ENCODE results near the gene TMEM8B.
A peak's percentile ranks its signal among the peaks of the same experiment; 100 is the strongest.

TMEM8B gene

GRCh38 chr9:35845824-35846771 is 17.1 kb downstream of the TMEM8B start:
- ATAC-seq: no peak

DNA sequence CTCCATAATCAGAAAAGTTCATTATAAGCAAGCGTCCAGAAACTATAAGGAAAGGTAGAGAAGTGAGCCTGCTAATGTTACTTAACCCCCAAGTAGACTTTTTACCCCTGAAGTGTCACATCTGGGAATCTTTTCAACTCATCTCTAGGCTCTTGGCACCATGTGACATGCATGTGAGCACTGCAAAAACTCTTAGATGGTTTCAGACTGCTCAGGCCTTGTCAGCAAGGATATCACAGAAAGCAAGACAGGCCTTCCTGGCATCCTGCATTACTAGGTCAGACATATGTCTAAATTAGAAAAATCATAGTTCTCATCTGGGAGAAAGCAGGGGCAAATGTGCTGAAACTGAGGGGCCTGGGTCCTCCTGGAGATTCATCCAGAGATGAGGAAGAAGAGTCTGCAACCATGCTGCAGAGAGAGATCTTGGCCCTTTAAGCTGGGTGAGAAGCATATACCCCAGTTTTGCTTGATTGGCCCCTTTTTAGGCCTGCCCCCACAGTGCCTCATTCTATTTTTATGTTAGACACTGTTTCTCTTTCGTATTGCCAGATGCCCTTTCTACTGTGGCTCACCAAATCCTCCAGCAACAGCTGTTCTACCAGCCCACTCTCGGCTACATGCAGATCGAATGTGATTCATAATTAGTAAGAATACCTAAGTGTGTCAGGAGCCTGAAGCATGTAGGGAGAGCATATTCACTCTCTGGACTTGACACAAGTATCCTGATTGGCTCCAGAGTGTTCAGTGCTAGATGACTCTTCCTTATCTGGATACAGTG is 19.0 kb downstream of the TMEM8B start:
- TF ChIP-seq, protein P1, sequence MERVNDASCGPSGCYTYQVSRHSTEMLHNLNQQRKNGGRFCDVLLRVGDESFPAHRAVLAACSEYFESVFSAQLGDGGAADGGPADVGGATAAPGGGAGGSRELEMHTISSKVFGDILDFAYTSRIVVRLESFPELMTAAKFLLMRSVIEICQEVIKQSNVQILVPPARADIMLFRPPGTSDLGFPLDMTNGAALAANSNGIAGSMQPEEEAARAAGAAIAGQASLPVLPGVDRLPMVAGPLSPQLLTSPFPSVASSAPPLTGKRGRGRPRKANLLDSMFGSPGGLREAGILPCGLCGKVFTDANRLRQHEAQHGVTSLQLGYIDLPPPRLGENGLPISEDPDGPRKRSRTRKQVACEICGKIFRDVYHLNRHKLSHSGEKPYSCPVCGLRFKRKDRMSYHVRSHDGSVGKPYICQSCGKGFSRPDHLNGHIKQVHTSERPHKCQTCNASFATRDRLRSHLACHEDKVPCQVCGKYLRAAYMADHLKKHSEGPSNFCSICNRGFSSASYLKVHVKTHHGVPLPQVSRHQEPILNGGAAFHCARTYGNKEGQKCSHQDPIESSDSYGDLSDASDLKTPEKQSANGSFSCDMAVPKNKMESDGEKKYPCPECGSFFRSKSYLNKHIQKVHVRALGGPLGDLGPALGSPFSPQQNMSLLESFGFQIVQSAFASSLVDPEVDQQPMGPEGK (CRISPR knock-in tag; IDR thresholded peaks at IDR 0.05; ENCODE audit: borderline replicate concordance): no peak
- TF ChIP-seq ARNTL (CRISPR knock-in tag; IDR thresholded peaks at IDR 0.05; ENCODE audit: borderline replicate concordance, low read depth): no peak
- peak; percentile 81 for ATAC-seq

More at GRCh38 chr9:35845824-35846771, 17.1 kb downstream of the TMEM8B start:
- TF ChIP-seq TOX (CRISPR knock-in tag; IDR thresholded peaks at IDR 0.05; ENCODE audit: borderline replicate concordance) (no peak), ZFP3 (CRISPR knock-in tag; IDR thresholded peaks at IDR 0.05) (no peak), PPARA (CRISPR knock-in tag; IDR thresholded peaks at IDR 0.05; ENCODE audit: borderline replicate concordance) (no peak)

DNA sequence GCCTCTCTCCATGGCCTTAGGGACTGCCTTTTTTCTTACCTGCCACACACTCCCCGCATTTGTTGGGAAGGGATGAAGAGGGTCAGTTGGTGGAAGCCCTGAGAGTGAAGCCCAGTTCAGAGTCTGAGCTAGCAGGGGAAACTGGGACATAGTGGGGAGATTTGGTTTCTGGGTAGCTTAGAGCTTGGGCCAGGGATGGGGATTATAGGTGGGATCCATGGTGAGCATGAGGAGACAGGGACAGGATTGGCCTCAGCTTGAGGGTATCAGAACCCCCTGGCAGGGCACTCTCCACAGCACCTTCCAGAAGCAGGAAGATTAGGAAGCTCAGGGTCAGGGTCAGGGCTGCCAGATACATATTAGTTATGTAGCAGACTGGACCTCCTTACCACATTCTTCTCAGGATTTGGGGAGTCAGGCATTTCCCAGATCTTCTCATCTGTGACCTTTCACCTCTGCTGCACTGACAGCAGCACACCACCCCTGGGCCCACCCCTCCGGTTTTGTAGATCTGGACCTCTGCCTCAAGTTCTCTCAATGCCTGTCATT is 23.3 kb downstream of the TMEM8B start:
- TF ChIP-seq ZNF8 (CRISPR knock-in tag; IDR thresholded peaks at IDR 0.05) (no peak), ISL1 (CRISPR knock-in tag; IDR thresholded peaks at IDR 0.05) (no peak), TOX (CRISPR knock-in tag; IDR thresholded peaks at IDR 0.05; ENCODE audit: borderline replicate concordance) (no peak), GLIS3 (CRISPR knock-in tag; IDR thresholded peaks at IDR 0.05) (no peak), RARB (CRISPR knock-in tag; IDR thresholded peaks at IDR 0.05) (no peak), ZNF565 (CRISPR knock-in tag; conservative IDR thresholded peaks at IDR 0.05; ENCODE audit: low read depth) (no peak), CSDC2 (CRISPR knock-in tag; IDR thresholded peaks at IDR 0.05) (no peak), ZFP30 (CRISPR knock-in tag; IDR thresholded peaks at IDR 0.05) (no peak), ARNTL (CRISPR knock-in tag; IDR thresholded peaks at IDR 0.05; ENCODE audit: borderline replicate concordance, low read depth) (no peak), ZNF70 (CRISPR knock-in tag; IDR thresholded peaks at IDR 0.05) (no peak), PPARA (CRISPR knock-in tag; IDR thresholded peaks at IDR 0.05; ENCODE audit: borderline replicate concordance) (no peak)
- TF ChIP-seq, protein P2, sequence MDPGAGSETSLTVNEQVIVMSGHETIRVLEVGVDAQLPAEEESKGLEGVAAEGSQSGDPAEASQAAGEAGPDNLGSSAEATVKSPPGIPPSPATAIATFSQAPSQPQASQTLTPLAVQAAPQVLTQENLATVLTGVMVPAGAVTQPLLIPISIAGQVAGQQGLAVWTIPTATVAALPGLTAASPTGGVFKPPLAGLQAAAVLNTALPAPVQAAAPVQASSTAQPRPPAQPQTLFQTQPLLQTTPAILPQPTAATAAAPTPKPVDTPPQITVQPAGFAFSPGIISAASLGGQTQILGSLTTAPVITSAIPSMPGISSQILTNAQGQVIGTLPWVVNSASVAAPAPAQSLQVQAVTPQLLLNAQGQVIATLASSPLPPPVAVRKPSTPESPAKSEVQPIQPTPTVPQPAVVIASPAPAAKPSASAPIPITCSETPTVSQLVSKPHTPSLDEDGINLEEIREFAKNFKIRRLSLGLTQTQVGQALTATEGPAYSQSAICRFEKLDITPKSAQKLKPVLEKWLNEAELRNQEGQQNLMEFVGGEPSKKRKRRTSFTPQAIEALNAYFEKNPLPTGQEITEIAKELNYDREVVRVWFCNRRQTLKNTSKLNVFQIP (CRISPR knock-in tag; IDR thresholded peaks at IDR 0.05; ENCODE audit: borderline replicate concordance, low read depth): no peak
- TF ChIP-seq, protein P1 (CRISPR knock-in tag; IDR thresholded peaks at IDR 0.05; ENCODE audit: borderline replicate concordance): no peak
- ATAC-seq: no peak

GRCh38 chr9:35852876-35853865 is 24.1 kb downstream of the TMEM8B start:
- TF ChIP-seq TCF4 (CRISPR knock-in tag; IDR thresholded peaks at IDR 0.05; ENCODE audit: borderline replicate concordance) (no peak), PPARA (CRISPR knock-in tag; IDR thresholded peaks at IDR 0.05; ENCODE audit: borderline replicate concordance) (no peak), ZNF565 (CRISPR knock-in tag; conservative IDR thresholded peaks at IDR 0.05; ENCODE audit: low read depth) (no peak), ZNF70 (CRISPR knock-in tag; IDR thresholded peaks at IDR 0.05) (no peak), TOX (CRISPR knock-in tag; IDR thresholded peaks at IDR 0.05; ENCODE audit: borderline replicate concordance) (no peak), ISL1 (CRISPR knock-in tag; IDR thresholded peaks at IDR 0.05) (no peak), GLIS3 (CRISPR knock-in tag; IDR thresholded peaks at IDR 0.05) (no peak), ZNF8 (CRISPR knock-in tag; IDR thresholded peaks at IDR 0.05) (no peak), OSR1 (CRISPR knock-in tag; IDR thresholded peaks at IDR 0.05) (no peak), BACH2 (CRISPR knock-in tag; IDR thresholded peaks at IDR 0.05; ENCODE audit: borderline replicate concordance) (no peak), ZFP30 (CRISPR knock-in tag; IDR thresholded peaks at IDR 0.05) (no peak)
- TF ChIP-seq, protein P3, sequence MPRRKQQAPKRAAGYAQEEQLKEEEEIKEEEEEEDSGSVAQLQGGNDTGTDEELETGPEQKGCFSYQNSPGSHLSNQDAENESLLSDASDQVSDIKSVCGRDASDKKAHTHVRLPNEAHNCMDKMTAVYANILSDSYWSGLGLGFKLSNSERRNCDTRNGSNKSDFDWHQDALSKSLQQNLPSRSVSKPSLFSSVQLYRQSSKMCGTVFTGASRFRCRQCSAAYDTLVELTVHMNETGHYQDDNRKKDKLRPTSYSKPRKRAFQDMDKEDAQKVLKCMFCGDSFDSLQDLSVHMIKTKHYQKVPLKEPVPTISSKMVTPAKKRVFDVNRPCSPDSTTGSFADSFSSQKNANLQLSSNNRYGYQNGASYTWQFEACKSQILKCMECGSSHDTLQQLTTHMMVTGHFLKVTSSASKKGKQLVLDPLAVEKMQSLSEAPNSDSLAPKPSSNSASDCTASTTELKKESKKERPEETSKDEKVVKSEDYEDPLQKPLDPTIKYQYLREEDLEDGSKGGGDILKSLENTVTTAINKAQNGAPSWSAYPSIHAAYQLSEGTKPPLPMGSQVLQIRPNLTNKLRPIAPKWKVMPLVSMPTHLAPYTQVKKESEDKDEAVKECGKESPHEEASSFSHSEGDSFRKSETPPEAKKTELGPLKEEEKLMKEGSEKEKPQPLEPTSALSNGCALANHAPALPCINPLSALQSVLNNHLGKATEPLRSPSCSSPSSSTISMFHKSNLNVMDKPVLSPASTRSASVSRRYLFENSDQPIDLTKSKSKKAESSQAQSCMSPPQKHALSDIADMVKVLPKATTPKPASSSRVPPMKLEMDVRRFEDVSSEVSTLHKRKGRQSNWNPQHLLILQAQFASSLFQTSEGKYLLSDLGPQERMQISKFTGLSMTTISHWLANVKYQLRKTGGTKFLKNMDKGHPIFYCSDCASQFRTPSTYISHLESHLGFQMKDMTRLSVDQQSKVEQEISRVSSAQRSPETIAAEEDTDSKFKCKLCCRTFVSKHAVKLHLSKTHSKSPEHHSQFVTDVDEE (CRISPR knock-in tag; IDR thresholded peaks at IDR 0.05): no peak
- TF ChIP-seq, protein P2 (CRISPR knock-in tag; IDR thresholded peaks at IDR 0.05; ENCODE audit: borderline replicate concordance, low read depth): no peak
- ATAC-seq: no peak

All from SK-N-SH treated with all-trans-retinoic acid at 6 μM for 48 hours (cell line).